ENCODE measurements around the gene ABCF2. TPM values are rescaled to one million over a fixed set of nuclear protein-coding genes. Genes with fewer than 3 reads are reported as not detected.

The ABCF2 gene
- total RNA-seq, 1 experiment from 2014 or later: 63.7 TPM

GRCh38 chr7:151254851-151255250, 27.8 kb upstream of the ABCF2 start:
- no peaks in the 10 kb centered on the region for H3K9me2 ChIP-seq (ENCODE audit: insufficient read depth)
- ChIA-PET POLR2A (no interaction called here), CTCF (interaction anchor here (2.3 kb wide), 1 partner anchor 11 kb away, joined by 6 read pairs; no protein-coding TSS in a partner anchor), RAD21 (ENCODE audit: low non-redundant PET in 1 of 2, low total read pairs in 2 of 2, uncharacterized antibody in 2 of 2, unreplicated experiment in 2 of 2) (no interaction called here)
- H3K4me3 ChIP-seq (replicated peaks in 1 of 2; ENCODE audit: low read depth in 1 of 2, low read length in 2 of 2): no peak overlapping the region
- DNase-seq (ENCODE audit: low read depth, low spot score) (no peak), ATAC-seq (no peak)
- peaks cover 14 to 27% of the 10 kb centered on the region in 2 experiments for H3K4me1 ChIP-seq (ENCODE audit: control insufficient read depth in 1 of 2, insufficient read depth in 2 of 2, low read length in 2 of 2)
- TF ChIP-seq POLR2A (IDR thresholded peaks at IDR 0.05; ENCODE audit: borderline replicate concordance, extremely low read depth, insufficient read depth, insufficient read length): no peak
- no peak for TF ChIP-seq EZH2 (IDR thresholded peaks at IDR 0.05)
- TF ChIP-seq EGR1 (IDR thresholded peaks at IDR 0.05; ENCODE audit: low read depth): no peak
- TF ChIP-seq ZFX (IDR thresholded peaks at IDR 0.05): no peak
- TF ChIP-seq ZBTB33 (IDR thresholded peaks at IDR 0.05; ENCODE audit: extremely low read depth, insufficient replicate concordance, low read length): no peak
- TF ChIP-seq TCF7L2 (IDR thresholded peaks at IDR 0.05; ENCODE audit: borderline replicate concordance, extremely low read depth, insufficient read depth, insufficient read length): no peak
- TF ChIP-seq SRF (IDR thresholded peaks at IDR 0.05; ENCODE audit: low read depth): no peak
- no peak for TF ChIP-seq MAX (IDR thresholded peaks at IDR 0.05)
- TF ChIP-seq, protein P1, sequence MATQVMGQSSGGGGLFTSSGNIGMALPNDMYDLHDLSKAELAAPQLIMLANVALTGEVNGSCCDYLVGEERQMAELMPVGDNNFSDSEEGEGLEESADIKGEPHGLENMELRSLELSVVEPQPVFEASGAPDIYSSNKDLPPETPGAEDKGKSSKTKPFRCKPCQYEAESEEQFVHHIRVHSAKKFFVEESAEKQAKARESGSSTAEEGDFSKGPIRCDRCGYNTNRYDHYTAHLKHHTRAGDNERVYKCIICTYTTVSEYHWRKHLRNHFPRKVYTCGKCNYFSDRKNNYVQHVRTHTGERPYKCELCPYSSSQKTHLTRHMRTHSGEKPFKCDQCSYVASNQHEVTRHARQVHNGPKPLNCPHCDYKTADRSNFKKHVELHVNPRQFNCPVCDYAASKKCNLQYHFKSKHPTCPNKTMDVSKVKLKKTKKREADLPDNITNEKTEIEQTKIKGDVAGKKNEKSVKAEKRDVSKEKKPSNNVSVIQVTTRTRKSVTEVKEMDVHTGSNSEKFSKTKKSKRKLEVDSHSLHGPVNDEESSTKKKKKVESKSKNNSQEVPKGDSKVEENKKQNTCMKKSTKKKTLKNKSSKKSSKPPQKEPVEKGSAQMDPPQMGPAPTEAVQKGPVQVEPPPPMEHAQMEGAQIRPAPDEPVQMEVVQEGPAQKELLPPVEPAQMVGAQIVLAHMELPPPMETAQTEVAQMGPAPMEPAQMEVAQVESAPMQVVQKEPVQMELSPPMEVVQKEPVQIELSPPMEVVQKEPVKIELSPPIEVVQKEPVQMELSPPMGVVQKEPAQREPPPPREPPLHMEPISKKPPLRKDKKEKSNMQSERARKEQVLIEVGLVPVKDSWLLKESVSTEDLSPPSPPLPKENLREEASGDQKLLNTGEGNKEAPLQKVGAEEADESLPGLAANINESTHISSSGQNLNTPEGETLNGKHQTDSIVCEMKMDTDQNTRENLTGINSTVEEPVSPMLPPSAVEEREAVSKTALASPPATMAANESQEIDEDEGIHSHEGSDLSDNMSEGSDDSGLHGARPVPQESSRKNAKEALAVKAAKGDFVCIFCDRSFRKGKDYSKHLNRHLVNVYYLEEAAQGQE (IDR thresholded peaks at IDR 0.05; ENCODE audit: low read depth): no peak
- no peak for TF ChIP-seq ELF1 (IDR thresholded peaks at IDR 0.05; ENCODE audit: borderline replicate concordance, low read depth)
- no peaks in the 10 kb centered on the region for H3K27me3 ChIP-seq (ENCODE audit: insufficient read depth, low read length)
- H3K9ac ChIP-seq (ENCODE audit: low read length): no peak overlapping the region
- no peaks in the 10 kb centered on the region for H3K9me3 ChIP-seq (ENCODE audit: control insufficient read depth in 1 of 2, insufficient read depth in 1 of 2, low read depth in 1 of 2, low read length in 2 of 2)
- no peak overlapping the region for H2AFZ ChIP-seq (ENCODE audit: low read depth, low read length, poor library complexity, severe bottlenecking)
- no TSS peak for BruUV-seq (replicated peaks)
- H3K4me2 ChIP-seq (ENCODE audit: low read length): no peak overlapping the region
- intact Hi-C loops (cut with micrococcal nuclease): no loop called here
- H3K36me3 ChIP-seq (ENCODE audit: control insufficient read depth in 1 of 2, insufficient read depth in 2 of 2, low read length in 2 of 2): no peaks in the 10 kb centered on the region
- H3K27ac ChIP-seq (ENCODE audit: low read depth, low read length): no peak overlapping the region
- no peaks in the 10 kb centered on the region for H3K79me2 ChIP-seq (ENCODE audit: insufficient read depth, low read length)
- no peaks in the 10 kb centered on the region for H4K20me1 ChIP-seq (ENCODE audit: insufficient read depth)
